AG08395 (cell line): ENCODE results near the gene NAPG.
"Not testable (repeated sequence)": the region's sequence is repeated elsewhere in the genome, so short reads cannot be mapped to it uniquely, and the experiment has no call there.

ENCODE experiments used
- DNase-seq: peaks from one replicate; pipeline ENCODE4 v3.0.0; 2012; ENCODE audit warnings: mixed read lengths, low spot score

The NAPG gene

GRCh38 chr18:10514082-10514481, 11.7 kb upstream of the NAPG start:
- no peak for DNase-seq

- DNase-seq, result no peak
Observed at GRCh38 chr18:10514601-10515000, 11.2 kb upstream of the NAPG start.

GRCh38 chr18:10515456-10515855, 10.4 kb upstream of the NAPG start:
- DNase-seq, result no peak

GRCh38 chr18:10516078-10516477, 9.7 kb upstream of the NAPG start:
- no peak for DNase-seq

DNA sequence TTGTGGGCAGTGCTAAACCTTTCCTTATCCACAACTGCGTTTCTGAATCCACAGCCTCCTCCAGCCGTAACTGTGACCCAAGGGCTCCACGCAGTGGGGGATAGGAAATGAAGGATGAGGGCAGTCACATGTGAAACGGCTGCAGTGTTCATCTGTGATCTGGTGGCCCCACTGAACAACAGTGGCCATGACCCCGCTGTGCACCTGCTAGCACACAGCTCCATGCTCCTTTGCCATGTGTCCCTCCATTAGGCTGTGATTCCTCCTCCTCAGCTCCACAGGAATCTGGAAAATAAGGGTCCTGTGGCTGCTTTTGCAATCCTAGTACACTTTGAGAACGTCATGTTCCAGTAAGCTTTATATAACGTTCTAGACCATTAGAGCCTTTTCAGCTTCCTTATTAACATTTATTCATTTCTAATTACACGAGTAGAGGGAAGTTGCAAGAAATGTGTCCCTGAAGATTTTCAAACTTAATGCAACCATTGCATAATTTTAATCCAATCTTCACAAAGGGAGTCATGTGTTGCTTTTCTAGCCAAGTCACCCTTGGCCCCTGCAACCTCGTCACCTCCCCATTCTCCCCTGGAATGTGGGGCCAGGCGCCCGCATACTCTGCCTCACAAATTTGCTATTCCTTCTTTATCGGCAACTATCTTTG, 7.1 kb upstream of the NAPG start:
- DNase-seq, result peak; percentile 75

- no peak for DNase-seq
Observed at GRCh38 chr18:10519366-10519765, 6.5 kb upstream of the NAPG start.

DNA sequence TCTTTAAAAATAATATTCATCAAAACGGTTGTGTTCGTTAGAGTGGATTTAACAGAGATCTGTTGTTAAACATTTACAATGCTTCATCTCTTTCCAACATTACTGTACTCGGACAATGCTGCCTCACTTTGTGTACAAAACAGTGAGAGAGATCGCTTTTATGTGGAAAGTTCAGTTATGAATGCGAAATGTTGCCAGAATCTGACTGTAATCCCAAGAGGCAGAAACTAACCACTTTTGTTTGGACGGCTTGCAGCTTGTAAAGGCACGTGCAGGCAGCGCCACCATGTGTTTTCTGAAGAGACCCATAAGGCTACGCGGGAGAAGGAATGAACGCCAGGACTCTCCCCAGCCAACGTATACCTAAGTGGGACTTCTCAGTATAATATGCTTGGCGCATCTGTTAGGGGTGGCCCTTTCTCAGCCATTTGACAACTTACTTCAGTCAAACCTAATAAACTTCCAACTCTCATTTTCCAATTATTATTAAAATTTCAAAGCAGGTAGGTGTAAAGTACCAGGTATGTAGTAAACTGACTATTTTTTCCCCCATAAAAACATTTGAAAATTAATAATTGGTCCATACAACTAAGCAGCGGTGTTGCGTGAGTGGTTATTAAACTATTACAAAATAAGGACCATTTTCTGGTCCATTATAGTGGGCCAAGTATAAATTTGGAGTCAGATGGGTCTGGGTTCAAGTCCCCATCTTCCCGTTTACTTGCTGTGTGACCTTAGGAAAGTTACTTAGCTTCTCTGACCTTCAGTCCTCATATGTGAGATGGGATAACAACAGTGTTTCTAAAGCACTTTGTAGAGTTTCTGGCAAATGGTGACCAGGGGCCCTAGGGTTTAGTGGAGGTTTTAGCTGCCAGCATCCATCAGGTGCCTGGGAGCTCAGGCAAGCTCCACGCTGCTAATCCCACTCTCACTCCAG, 5.6 kb upstream of the NAPG start:
- peak; percentile 85 for DNase-seq

GRCh38 chr18:10521566-10521965, 4.3 kb upstream of the NAPG start:
- DNase-seq, result no peak

GRCh38 chr18:10522574-10522973, 3.3 kb upstream of the NAPG start:
- DNase-seq, result no peak

DNA sequence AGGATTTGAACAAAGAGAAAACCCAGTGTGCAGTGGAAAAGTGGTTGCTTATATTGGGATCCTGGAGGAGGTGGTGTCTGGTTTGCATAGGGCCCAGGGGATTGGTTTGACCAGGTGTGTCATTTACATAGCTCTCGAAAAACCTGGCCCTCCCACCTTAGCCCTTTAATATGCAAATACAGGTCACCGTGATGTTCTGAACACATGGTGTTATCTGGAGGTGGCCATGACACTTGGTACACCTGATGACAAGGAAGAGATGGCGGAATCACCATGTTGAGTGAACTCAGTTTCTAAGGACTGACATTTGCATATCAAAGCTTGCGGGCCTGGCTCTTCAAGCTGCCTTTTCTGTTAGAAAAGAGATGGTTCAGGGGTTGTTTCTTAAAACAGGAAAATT, 2.3 kb upstream of the NAPG start:
- no peak for DNase-seq

DNA sequence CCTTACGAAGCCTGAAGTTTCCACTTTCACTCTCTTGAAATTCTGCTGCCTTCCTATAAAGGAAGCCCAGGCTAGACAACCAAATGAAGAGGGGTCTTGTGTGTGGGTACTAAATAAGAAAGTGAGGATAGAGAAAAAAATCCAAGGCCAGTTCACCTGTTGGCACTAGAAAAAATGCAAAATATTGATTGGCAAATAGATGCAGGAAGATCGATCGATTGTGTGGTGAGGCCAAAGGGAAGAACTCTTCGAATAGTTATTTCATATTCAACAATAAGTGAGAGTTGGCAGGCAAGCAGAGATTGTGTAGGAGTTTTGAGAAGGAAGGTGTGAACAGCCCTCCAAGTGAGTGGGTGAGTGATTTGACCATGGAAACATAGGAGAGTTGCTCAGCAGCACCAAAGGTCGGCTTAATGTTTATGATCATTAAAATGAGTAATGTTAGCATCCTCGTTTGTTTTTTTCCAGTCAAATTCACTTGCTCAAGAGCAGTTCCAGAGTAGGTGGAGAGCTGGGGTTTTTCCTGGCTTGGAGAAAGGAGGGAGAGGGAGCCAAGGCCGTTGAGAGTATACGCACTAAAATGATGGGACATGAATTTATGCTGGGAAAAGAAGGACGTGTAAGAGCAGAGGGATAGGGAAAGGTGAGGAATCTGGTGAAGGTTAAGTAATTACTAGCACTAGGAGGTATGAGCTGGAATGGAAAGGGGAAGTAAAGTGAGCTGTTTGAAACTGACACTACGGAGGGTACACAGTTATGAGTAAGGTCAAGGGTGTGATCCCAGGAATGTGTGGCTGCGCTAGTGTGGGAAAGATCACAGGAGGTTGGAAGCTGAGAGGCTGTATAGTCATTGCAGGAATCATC, 1.1 kb upstream of the NAPG start:
- DNase-seq, result no peak

GRCh38 chr18:10525371-10525691, 496 bp upstream of the NAPG start:
- no peak for DNase-seq

- DNase-seq, result no peak
Observed at GRCh38 chr18:10526561-10526949, 728 bp downstream of the NAPG start.

GRCh38 chr18:10528439-10528838, 2.6 kb downstream of the NAPG start:
- no peak for DNase-seq

- no peak for DNase-seq
Observed at GRCh38 chr18:10530002-10530401, 4.2 kb downstream of the NAPG start.

DNA sequence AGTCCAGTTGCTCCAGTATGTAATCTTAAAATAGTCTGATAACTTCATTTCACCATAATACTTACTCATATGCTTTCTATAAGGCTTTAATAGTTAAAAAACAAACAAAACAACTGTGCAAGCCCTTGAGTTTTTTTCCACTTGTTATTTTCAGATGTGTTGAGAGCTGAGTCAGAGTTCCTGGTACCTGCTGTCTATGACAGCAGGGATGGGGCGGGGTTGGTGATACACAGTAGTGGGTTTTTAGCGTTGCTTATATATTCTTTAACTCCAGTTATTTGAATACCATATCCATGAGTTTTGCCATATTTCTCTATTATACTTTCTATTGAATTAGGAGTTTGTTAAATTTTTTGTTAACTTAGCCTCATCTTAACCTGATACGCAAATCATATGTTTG, 5.0 kb downstream of the NAPG start:
- DNase-seq, result no peak

GRCh38 chr18:10533111-10533510, 7.3 kb downstream of the NAPG start:
- DNase-seq, result no peak

- no peak for DNase-seq
Observed at GRCh38 chr18:10536280-10536679, 10.5 kb downstream of the NAPG start.

DNA sequence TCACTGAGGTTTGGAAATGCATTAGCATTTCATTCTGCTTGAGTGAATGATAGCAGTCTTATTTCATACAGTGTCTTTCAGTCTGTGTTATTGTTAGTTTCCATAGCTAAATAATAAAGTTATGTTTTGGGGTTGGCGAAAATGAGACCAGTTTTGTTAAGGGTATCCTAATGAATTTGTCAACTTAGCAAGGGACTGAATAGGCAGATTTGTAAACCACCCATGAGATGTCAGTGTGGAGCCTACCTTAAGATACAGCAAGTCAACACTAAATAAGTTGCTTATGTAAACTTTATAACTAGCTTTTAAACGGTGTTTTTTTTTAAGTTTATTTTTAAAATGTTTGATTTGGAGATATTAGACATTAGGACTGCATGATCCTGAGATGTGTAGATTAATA, 11.9 kb downstream of the NAPG start:
- DNase-seq, result no peak

GRCh38 chr18:10539124-10539523, 13.3 kb downstream of the NAPG start:
- not testable (repeated sequence) for DNase-seq

DNA sequence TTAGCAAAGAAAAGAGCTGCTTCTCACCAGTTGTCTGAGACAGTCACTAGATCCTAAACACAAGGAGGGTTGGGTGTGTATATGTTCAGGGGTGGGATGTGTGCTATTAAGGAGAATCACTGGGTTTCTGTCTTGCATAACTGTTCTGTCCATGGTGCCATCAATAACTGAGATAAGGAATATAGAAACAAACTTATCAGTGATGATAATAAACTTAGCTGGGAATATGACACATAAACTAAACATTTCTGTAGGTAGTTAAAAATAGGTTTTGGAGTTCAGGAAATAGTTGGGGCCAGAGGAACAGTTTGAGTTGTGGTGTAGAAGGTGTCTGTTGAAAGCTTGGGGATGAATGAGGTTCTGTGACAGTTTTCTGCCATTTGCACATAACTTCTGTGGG, 17.4 kb downstream of the NAPG start:
- no peak for DNase-seq

DNA sequence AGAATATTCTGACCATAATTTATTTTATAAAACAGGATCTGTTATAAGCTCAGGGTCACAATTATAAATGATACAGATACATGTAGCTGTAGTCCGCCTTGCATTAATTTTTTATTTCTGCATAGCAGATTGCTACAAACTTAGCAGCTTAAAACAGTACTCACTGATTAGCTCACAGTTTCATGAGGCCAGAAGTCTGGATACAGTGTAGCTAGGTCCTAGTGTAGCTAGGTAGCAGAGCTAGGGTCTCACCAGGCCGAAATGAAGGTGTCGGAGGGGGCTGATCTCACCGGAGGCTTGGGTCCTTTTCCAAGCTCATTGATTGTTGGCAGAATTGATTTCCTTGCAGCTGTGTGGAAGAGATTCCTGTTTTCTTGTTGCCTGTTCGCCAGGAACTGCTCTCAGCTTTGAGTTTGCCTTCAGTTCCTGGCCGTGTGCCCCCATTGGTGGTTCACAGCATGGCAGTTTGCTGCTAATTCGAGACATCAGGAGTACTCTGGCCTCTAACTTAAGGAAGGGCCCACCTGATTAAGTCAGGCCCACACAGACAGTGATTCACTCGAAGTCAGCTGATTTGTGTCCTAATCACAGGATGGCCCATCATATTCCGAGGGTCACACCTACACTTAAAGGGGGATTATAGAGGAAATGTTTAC, 18.4 kb downstream of the NAPG start:
- DNase-seq, result no peak
